Esophagus squamous epithelium (tissue), 5 donors: Measurements from ENCODE around the gene GPRC5C. TPM values are rescaled to one million over a fixed set of nuclear protein-coding genes. Genes with fewer than 3 reads are reported as not detected.

Experiments
- DNase-seq: peaks from one replicate; lab custom pipeline; 2025; lab: John Stamatoyannopoulos, UW
- H3K27ac ChIP-seq, 4 donors: fragments of 200-600 bp; sonication (generic); one replicate each; pipeline ENCODE4 v1.5.1; 2016 to 2019; ENCODE audit warnings: mild to moderate bottlenecking in 1 of 4
- H3K27me3 ChIP-seq, 4 donors: fragments of 200-600 bp; sonication (generic); 1 replicate in 3 of 4; 2 replicates in 1 of 4; pipeline versions ENCODE4 v1.5.1 to v1.6.0; 2017 to 2021; ENCODE audit warnings: antibody characterized with exemption in 1 of 4
- H3K36me3 ChIP-seq, 3 donors: fragments of 200-600 bp; sonication (generic); one replicate each; pipeline ENCODE4 v1.5.1; 2016 to 2019
- H3K4me1 ChIP-seq, 3 donors: fragments of 200-600 bp; sonication (generic); one replicate each; pipeline ENCODE4 v1.5.1; 2017 to 2019
- H3K4me3 ChIP-seq, 4 donors: fragments of 200-600 bp; sonication (generic); 1 replicate in 3 of 4; 2 replicates in 1 of 4; pipeline ENCODE4 v1.5.1; 2016 to 2019; ENCODE audit warnings: mild to moderate bottlenecking in 2 of 4, moderate library complexity in 1 of 4
- H3K9me3 ChIP-seq, 3 donors: fragments of 200-600 bp; sonication (generic); one replicate each; pipeline ENCODE4 v1.5.1; 2016 to 2019
- CTCF ChIP-seq, 6 experiments: fragments of 450-650 bp in 4 of 6; fragments of 200-600 bp in 2 of 6; sonication (generic) in 2 of 6; IDR thresholded peaks; one replicate each; pipeline ENCODE4 v1.5.1; 2016 to 2019; ENCODE audit warnings: antibody characterized with exemption in 6 of 6, mild to moderate bottlenecking in 4 of 6, moderate library complexity in 4 of 6
- POLR2A ChIP-seq, 4 donors: fragments of 450-650 bp; IDR thresholded peaks; one replicate each; pipeline ENCODE4 v1.6.1; 2017; ENCODE audit warnings: antibody characterized with exemption in 4 of 4, mild to moderate bottlenecking in 4 of 4, moderate library complexity in 3 of 4
- WGBS, 2 donors: methylation state at CpG; one replicate each; pipeline ENCODE4 v1.1.5; 2018; 5-methylcytosine and 5-hydroxymethylcytosine counted together
- intact Hi-C: fragments of 100-400 bp; cut with DNase I; formaldehyde crosslinking; loops from one replicate; pipeline ENCODE4 v1.15.0; 2022
- total RNA-seq, 4 donors: library from RNA; depleted of rRNA; stranded (reverse); fragments of >200 nt; gene quantifications; one replicate each; pipeline ENCODE4 v1.1.0, GENCODE V29; 2016
- donor health status: DM: yes; HTN: yes; CAD: no.

The GPRC5C gene
- total RNA-seq, 4 donors from 2014 or later, result 6.3 to 21.6 (median 11.7) TPM

GRCh38 chr17:74387365-74388218, 44.3 kb upstream of the GPRC5C start:
- no peak for TF ChIP-seq POLR2A (IDR thresholded peaks at IDR 0.05)
- peak in 1 of 6 experiments; percentile 13 for TF ChIP-seq CTCF (IDR thresholded peaks at IDR 0.05)
- intact Hi-C loops, result no loop called here
- Histone ChIP-seq H3K36me3 (no peaks in the 10 kb centered on the region), H3K4me3 (no peak overlapping the region), H3K27ac (no peak overlapping the region), H3K4me1 (peaks cover 0 to 9% (median 0%) of the 10 kb centered on the region in 3 donors), H3K27me3 (peaks cover 0 to 20% (median 0%) of the 10 kb centered on the region in 4 donors), H3K9me3 (no peaks in the 10 kb centered on the region)
- WGBS, 2 donors, result 39 to 68% methylated on average over 4 of the region's 17 CpGs
- no peak for DNase-seq

- DNase-seq, result no peak
- H3K36me3 ChIP-seq, result no peaks in the 10 kb centered on the region
Observed at GRCh38 chr17:74389084-74389753, 42.7 kb upstream of the GPRC5C start.

GRCh38 chr17:74389937-74390679, 41.8 kb upstream of the GPRC5C start:
- H3K27me3 ChIP-seq, result peaks cover 0 to 18% (median 0%) of the 10 kb centered on the region in 4 donors
- intact Hi-C loops, result no loop called here
- DNase-seq, result no peak
- no peaks in the 10 kb centered on the region for H3K9me3 ChIP-seq
- TF ChIP-seq POLR2A (IDR thresholded peaks at IDR 0.05), result no peak
- no peak for TF ChIP-seq CTCF (IDR thresholded peaks at IDR 0.05)
- no peaks in the 10 kb centered on the region for H3K36me3 ChIP-seq
- WGBS, 2 donors, result 67 to 73% methylated on average over 2 of the region's 2 CpGs
- H3K4me3 ChIP-seq, result no peak overlapping the region
- peaks cover 0 to 13% (median 0%) of the 10 kb centered on the region in 3 donors for H3K4me1 ChIP-seq
- no peak overlapping the region for H3K27ac ChIP-seq

More at GRCh38 chr17:74389084-74389753, 42.7 kb upstream of the GPRC5C start:
- TF ChIP-seq CTCF (IDR thresholded peaks at IDR 0.05), result no peak
- TF ChIP-seq POLR2A (IDR thresholded peaks at IDR 0.05), result no peak
- intact Hi-C loops, result no loop called here
- Histone ChIP-seq H3K9me3 (no peaks in the 10 kb centered on the region), H3K4me3 (no peak overlapping the region), H3K4me1 (peaks cover 0 to 9% (median 0%) of the 10 kb centered on the region in 3 donors), H3K27me3 (peaks cover 0 to 20% (median 0%) of the 10 kb centered on the region in 4 donors), H3K27ac (no peak overlapping the region)
- 52 to 74% methylated on average over 7 to 10 of the region's 12 CpGs for WGBS, 2 donors

GRCh38 chr17:74390680-74391653, 40.9 kb upstream of the GPRC5C start:
- 85 to 88% methylated on average over 7 to 10 of the region's 11 CpGs for WGBS, 2 donors
- peaks cover 0 to 18% (median 0%) of the 10 kb centered on the region in 4 donors for H3K27me3 ChIP-seq
- no peaks in the 10 kb centered on the region for H3K9me3 ChIP-seq
- intact Hi-C loops, result no loop called here
- H3K27ac ChIP-seq, result no peak overlapping the region
- no peak for DNase-seq
- H3K4me1 ChIP-seq, result peaks cover 0 to 16% (median 0%) of the 10 kb centered on the region in 3 donors
- no peak overlapping the region for H3K4me3 ChIP-seq
- TF ChIP-seq POLR2A (IDR thresholded peaks at IDR 0.05), result no peak
- no peak for TF ChIP-seq CTCF (IDR thresholded peaks at IDR 0.05)
- no peaks in the 10 kb centered on the region for H3K36me3 ChIP-seq
